ENCODE results near the gene WFDC10B.
"Not testable (repeated sequence)": the region's sequence is repeated elsewhere in the genome, so short reads cannot be mapped to it uniquely, and the experiment has no call there.

WFDC10B gene

DNA sequence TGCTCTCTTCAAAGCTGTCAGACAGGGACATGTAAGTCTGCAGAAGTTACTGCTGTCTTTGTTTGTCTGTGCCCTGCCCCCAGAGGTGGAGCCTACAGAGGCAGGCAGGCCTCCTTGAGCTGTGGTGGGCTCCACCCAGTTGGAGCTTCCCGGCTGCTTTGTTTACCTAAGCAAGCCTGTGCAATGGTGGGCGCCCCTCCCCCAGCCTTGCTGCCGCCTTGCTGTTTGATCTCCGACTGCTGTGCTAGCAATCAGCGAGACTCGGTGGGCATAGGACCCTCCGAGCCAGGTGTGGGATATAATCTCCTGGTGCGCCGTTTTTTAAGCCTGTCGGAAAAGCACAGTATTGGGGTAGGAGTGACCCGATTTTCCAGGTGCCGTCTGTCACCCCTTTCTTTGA lies 11.5 kb downstream of the WFDC10B start:
- not testable (repeated sequence) for H3K9ac ChIP-seq (ENCODE audit: low read depth, low read length); H3K9me3 ChIP-seq (ENCODE audit: control insufficient read depth, insufficient read depth, low read length); H3K4me1 ChIP-seq (ENCODE audit: insufficient read depth, low read length)

DNA sequence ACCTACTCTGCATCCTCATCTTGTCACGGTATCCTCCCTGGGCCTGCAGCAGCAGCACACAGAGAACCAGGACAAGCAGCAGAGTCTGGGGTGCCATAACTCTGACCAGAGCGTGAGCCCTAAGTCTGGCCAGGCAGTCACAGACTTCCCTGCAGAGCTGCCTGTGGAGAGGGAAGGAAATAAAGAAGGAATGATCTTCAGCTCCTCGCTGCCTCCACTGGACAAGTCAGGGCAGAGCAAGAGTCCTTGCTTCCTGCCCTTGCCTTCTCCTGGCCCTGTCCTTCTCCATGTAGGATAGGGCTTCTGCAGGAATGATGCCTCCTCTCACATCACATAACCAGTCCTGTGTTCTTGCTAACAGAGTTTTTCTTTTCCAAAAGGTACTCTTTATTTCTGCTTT lies 18.9 kb downstream of the WFDC10B start:
- Histone ChIP-seq H3K9ac (ENCODE audit: low read depth, low read length) (no peak overlapping the region), H3K36me3 (ENCODE audit: insufficient read depth, low read length) (no peaks in the 10 kb centered on the region), H3K4me1 (ENCODE audit: insufficient read depth, low read length) (no peaks in the 10 kb centered on the region), H3K9me3 (ENCODE audit: control insufficient read depth, insufficient read depth, low read length) (no peaks in the 10 kb centered on the region; the same call in 1 of the 2 replicates)

More for the DNA sequence above, 11.5 kb downstream of the WFDC10B start:
- not testable (repeated sequence) for H3K36me3 ChIP-seq (ENCODE audit: insufficient read depth, low read length)

DNA sequence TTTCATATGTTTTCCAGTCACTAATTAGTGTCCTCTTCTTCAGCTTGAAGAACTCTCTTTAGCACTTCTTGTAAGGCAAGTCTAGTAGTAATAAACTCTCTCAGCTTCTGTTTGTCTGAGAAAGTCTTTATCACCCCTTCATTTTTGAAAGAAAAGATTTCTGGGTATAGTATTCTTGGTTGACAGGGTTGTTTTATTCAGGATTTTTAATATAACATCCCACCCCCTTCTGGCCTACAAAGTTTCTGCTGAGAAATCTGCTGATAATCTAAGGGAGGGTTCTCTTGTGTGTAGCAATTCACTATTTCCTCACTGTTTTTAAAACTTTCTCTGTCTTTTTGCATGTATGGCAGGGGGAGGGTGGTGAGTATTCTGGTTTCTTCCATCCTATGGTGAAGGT lies 25.2 kb downstream of the WFDC10B start:
- H3K9me3 ChIP-seq (ENCODE audit: control insufficient read depth, insufficient read depth, low read length), result peaks cover 10% of the 10 kb centered on the region; the same call in 1 of the 2 replicates
- no peaks in the 10 kb centered on the region for H3K4me1 ChIP-seq (ENCODE audit: insufficient read depth, low read length)
- no peak overlapping the region for H3K9ac ChIP-seq (ENCODE audit: low read depth, low read length)
- H3K36me3 ChIP-seq (ENCODE audit: insufficient read depth, low read length), result no peaks in the 10 kb centered on the region; the same call in 1 of the 2 replicates

DNA sequence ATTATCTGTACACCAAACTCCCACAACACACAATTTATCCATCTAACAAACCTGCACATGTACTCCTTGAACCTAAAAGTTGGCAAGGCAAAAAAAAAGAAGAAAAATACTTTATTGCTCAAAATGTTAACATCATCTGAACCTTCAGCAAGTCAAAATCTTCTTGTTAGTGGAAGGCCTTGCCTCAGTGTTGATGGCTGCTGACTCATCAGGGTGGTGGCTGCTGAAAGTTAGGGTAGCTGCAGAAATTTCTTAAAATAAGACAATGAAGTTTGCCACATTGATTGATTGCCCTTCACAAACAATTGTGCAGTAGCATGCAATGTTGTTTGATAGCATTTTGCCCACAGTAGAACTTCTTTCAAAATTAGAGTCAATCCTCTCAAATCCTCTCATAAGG lies 32.1 kb downstream of the WFDC10B start:
- Histone ChIP-seq H3K9ac (ENCODE audit: low read depth, low read length) (no peak overlapping the region), H3K9me3 (ENCODE audit: control insufficient read depth, insufficient read depth, low read length) (0 out of 2 replicates have a peak, but pooled peaks cover 3% of the 10 kb centered on the region), H3K36me3 (ENCODE audit: insufficient read depth, low read length) (no peaks in the 10 kb centered on the region), H3K4me1 (ENCODE audit: insufficient read depth, low read length) (no peaks in the 10 kb centered on the region)

DNA sequence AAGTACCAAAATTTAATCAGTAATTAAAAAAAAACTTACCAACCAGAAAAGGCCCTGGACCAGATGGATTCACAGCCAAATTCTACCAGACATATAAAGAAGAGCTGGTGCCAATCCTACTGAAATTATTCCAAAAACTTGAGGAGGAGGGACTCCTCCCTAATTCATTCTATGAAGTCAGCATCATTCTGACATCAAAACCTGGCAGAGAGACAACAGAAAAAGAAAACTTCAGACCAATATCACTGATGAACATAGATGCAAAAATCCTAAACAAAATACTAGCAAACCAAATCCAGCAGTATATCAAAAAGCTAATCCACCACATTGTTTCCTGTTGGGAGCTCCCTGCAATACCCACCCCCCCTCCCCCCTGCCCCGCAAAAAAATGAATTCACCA lies 34.7 kb downstream of the WFDC10B start, which contains the start of gene WFDC11:
TSS of gene WFDC11 (minus strand) at position 101 of the 400 bp plus-strand sequence. CDS start 19,639 bp downstream, outside the sequence.
- Histone ChIP-seq H3K4me1 (ENCODE audit: insufficient read depth, low read length) (no peaks in the 10 kb centered on the region), H3K9ac (ENCODE audit: low read depth, low read length) (no peak within 1 kb of the TSS), H3K36me3 (ENCODE audit: insufficient read depth, low read length) (no peaks in the 10 kb centered on the region), H3K9me3 (ENCODE audit: control insufficient read depth, insufficient read depth, low read length) (no peaks in the 10 kb centered on the region)

DNA sequence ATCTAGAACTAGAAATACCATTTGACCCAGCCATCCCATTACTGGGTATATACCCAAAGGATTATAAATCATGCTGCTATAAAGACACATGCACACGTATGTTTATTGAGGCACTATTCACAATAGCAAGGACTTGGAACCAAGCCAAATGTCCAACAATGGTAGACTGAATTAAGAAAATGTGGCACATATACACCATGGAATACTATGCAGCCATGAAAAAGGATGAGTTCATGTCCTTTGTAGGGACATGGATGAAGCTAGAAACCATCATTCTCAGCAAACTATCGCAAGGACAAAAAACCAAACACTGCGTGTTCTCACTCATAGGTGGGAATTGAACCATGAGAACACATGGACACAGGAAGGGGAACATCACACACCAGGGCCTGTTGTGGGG lies 47.8 kb downstream of the WFDC10B start:
- not testable (repeated sequence) for H3K36me3 ChIP-seq (ENCODE audit: insufficient read depth, low read length); H3K9ac ChIP-seq (ENCODE audit: low read depth, low read length); H3K9me3 ChIP-seq (ENCODE audit: control insufficient read depth, insufficient read depth, low read length); H3K4me1 ChIP-seq (ENCODE audit: insufficient read depth, low read length)

DNA sequence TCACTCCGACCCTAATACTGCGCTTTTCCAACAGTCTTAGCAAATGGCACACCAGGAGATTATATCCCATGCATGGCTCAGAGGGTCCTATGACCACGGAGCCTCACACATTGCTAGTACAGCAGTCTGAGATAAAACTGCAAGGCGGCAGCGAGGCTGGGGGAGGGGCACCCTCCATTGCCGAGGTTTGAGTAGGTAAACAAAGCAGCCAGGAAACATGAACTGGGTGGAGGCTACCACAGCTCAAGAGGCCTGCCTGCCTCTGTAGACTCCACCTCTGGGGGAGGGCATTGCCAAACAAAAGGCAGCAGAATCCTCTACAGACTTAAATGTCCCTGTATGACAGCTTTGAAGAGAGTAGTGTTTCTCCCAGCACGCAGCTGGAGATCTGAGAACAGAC lies 53.1 kb downstream of the WFDC10B start:
- not testable (repeated sequence) for H3K4me1 ChIP-seq (ENCODE audit: insufficient read depth, low read length); H3K36me3 ChIP-seq (ENCODE audit: insufficient read depth, low read length); H3K9me3 ChIP-seq (ENCODE audit: control insufficient read depth, insufficient read depth, low read length); H3K9ac ChIP-seq (ENCODE audit: low read depth, low read length)

DNA sequence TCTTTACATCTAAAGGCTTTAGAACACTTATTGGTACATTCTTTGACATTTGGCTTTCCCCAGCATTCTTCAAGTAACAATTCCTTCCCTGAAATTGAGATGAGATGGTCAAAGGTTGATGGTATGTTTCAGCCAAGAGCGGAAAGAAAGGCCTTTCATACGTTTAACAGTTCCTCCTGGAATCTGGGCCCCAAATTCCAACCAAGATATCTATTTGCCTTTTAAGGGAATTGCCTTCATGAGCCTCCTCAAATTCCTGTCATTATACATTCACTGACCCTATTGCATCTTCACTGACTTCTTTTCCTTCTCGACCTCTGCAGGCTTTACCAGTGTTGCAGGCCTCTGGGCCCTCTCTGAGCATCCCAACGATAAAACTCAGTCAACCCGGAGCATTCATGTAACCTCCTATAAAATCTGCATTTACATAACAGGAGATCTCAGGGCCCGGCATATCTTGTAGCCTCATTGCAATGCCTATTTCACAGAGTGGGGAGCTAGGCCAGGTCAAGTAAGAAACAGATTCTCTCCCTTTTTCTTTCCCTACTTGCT lies 55.4 kb downstream of the WFDC10B start:
- Histone ChIP-seq H3K4me1 (ENCODE audit: insufficient read depth, low read length) (no peaks in the 10 kb centered on the region), H3K36me3 (ENCODE audit: insufficient read depth, low read length) (no peaks in the 10 kb centered on the region), H3K9me3 (ENCODE audit: control insufficient read depth, insufficient read depth, low read length) (peaks cover 3% of the 10 kb centered on the region; the same call in 1 of the 2 replicates), H3K9ac (ENCODE audit: low read depth, low read length) (no peak overlapping the region)

DNA sequence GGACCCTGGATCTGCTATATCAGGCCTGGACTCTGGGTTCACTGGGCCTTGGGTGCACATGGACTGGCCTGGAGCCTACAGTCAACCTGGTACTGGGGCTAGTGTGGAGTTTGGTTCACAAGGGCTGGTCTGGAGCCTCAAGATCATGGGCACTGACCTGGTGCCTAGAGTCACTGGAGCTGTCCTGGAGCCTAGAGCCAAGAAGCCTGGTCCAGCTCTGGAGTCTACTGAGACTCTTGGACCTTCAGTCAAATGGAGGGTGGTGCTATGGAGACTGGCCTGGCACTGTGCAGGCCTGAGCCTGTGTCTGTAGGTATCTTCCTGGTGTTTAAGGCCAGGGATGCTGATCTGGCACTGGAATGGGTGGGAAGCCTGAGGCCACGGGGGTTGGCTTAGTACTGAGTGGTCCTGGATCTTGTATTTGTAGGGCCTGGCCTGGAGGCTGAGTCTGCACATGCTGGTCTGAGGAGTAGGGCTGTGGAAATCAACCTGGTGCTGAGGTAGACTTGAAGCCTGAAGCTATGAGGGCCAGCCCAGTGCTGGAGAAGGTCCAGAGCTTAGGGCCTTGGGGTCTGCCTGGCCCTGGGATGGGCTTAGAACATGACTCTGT lies 57.3 kb downstream of the WFDC10B start:
- Histone ChIP-seq H3K9ac (ENCODE audit: low read depth, low read length) (no peak overlapping the region), H3K9me3 (ENCODE audit: control insufficient read depth, insufficient read depth, low read length) (peaks cover 3% of the 10 kb centered on the region; the same call in 1 of the 2 replicates), H3K4me1 (ENCODE audit: insufficient read depth, low read length) (no peaks in the 10 kb centered on the region), H3K36me3 (ENCODE audit: insufficient read depth, low read length) (no peaks in the 10 kb centered on the region)

DNA sequence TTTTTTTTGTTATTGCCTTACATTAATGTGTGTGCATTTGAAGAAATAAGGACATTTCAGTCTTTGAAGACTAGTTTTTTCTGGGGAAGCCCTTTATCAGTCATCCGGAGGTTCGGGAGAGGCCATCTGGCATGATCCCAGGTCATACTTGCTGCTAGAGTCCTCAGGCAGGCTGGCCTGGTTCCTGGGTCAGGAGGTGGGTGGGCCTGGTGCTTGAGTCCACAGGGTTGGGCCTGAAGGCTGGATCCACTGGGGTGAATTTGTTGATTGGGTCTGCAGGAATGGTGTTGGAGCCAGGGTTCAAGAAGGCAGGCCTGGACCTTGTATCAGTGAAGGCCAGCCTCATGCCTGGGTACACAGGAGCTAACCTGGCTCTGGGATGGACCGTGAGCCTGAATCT lies 57.9 kb downstream of the WFDC10B start:
- Histone ChIP-seq H3K9me3 (ENCODE audit: control insufficient read depth, insufficient read depth, low read length) (peaks cover 3% of the 10 kb centered on the region; the same call in 1 of the 2 replicates), H3K4me1 (ENCODE audit: insufficient read depth, low read length) (no peaks in the 10 kb centered on the region), H3K36me3 (ENCODE audit: insufficient read depth, low read length) (no peaks in the 10 kb centered on the region)

DNA sequence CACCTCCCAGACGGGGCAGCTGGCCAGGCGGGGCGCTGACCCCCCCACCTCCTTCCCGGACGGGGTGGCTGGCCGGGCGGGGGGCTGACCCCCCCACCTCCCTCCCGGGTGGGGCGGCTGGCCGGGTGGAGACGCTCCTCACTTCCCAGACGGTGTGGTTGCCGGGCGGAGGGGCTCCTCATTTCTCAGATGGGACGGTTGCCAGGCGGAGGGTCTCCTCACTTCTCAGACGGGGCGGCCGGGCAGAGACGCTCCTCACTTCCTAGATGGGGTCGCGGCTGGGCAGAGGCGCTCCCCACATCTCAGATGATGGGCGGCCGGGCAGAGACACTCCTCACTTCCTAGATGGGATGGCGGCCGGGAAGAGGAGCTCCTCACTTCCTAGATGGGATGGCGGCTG lies 59.0 kb downstream of the WFDC10B start:
- not testable (repeated sequence) for H3K9me3 ChIP-seq (ENCODE audit: control insufficient read depth, insufficient read depth, low read length); H3K9ac ChIP-seq (ENCODE audit: low read depth, low read length); H3K4me1 ChIP-seq (ENCODE audit: insufficient read depth, low read length); H3K36me3 ChIP-seq (ENCODE audit: insufficient read depth, low read length)

More for the DNA sequence above, 57.9 kb downstream of the WFDC10B start:
- H3K9ac ChIP-seq (ENCODE audit: low read depth, low read length), result no peak overlapping the region

DNA sequence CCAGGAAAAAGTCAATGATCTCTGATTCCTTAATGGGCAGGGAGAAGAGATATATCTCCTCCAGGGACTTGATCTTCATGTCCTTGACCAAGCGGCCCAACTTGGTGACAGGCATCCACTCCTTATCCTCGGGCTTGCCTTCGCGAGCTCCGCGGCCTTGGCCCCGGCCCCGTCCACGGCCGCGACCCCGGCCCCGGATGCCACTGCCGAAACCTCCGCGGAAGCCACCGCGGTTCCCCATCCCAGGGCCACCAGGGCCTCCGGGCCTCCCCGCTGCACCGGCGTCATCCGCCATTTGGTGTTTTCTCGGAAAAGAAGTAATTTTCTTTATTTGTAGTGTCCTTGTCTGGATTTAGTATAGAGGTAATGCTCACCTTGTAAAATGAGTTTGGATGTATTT lies 63.7 kb downstream of the WFDC10B start:
- not testable (repeated sequence) for H3K4me1 ChIP-seq (ENCODE audit: insufficient read depth, low read length); H3K36me3 ChIP-seq (ENCODE audit: insufficient read depth, low read length); H3K9me3 ChIP-seq (ENCODE audit: control insufficient read depth, insufficient read depth, low read length); H3K9ac ChIP-seq (ENCODE audit: low read depth, low read length)

DNA sequence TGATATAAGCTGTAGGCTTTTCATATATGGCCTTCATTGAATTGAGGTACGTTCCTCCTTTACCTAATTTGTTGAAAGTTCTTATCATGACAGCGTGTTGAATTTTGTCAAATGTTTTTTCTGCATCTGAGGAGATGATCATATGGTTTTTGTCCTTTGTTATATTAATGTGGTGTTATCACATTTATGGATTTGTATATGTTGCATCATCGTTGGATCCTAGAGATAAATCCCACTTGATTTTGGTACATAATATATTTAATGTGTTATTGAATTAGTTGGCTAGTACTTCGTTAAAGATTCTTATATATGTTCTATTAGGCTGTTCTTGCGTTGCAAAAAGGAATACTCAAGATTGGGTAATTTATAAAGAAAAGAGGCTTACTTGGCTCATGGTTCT lies 65.1 kb downstream of the WFDC10B start:
- no peaks in the 10 kb centered on the region for H3K4me1 ChIP-seq (ENCODE audit: insufficient read depth, low read length)
- no peaks in the 10 kb centered on the region; the same call in 1 of the 2 replicates for H3K9me3 ChIP-seq (ENCODE audit: control insufficient read depth, insufficient read depth, low read length)
- H3K9ac ChIP-seq (ENCODE audit: low read depth, low read length), result no peak overlapping the region
- H3K36me3 ChIP-seq (ENCODE audit: insufficient read depth, low read length), result no peaks in the 10 kb centered on the region

DNA sequence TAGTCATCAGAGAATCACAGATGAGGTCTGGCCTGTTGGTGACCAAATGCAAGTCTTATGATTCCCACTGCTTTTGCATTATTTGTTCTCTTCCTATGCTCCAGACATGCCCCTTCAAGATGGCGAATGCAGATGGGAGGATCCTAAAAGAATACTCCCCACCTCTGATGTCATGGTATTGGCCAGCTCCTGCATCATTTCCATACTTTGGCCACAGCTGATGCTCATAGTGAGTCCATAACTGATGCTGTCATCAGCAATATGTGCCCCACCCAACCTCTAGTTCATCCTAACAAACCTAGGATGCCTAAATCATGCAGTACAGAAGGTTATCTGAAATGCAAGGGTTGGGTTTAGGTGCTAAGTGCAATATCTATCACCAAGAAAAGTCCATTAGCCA lies 68.3 kb downstream of the WFDC10B start:
- Histone ChIP-seq H3K9ac (ENCODE audit: low read depth, low read length) (no peak overlapping the region), H3K9me3 (ENCODE audit: control insufficient read depth, insufficient read depth, low read length) (no peaks in the 10 kb centered on the region; the same call in 1 of the 2 replicates), H3K4me1 (ENCODE audit: insufficient read depth, low read length) (no peaks in the 10 kb centered on the region)

More for the DNA sequence above, 68.3 kb downstream of the WFDC10B start:
- no peaks in the 10 kb centered on the region for H3K36me3 ChIP-seq (ENCODE audit: insufficient read depth, low read length)
